Measurements from ENCODE around the gene CARMIL1. TPM values are rescaled to one million over a fixed set of nuclear protein-coding genes. Genes with fewer than 3 reads are reported as not detected.

The CARMIL1 gene
- total and polyA plus RNA-seq, 2 of the 8 experiments (the other 6 are each of a cell fraction or from before 2014, with no cell fraction given): 20.3 to 40.4 TPM

DNA sequence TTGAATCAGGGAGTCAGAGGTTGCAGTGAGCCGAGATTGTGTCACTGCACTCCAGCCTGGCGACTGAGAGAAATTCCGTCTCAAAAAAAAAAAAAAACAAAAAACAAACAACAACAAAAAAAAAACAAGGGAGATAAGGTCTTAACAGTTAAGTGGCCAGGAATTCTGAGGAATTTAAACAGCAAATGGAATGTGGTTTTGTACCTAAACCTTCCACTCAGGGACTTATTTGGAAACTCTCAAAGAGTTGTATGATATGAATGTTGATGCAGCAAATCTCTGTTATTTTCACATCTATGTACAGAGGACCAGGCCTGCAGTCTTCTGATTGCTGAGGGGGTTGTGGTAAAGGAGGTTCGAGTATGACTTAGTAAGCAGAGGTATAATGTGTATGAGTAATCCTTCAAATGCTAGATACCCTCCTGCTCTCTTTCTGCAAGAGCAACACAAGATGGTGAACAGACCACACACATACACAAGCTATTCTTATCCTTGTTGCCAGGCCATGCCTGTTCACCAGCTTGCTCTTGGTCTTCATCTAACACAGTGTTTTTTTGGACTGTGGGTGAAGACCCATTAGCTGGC lies 197.9 kb downstream of the CARMIL1 start (continued):
- TF ChIP-seq, protein P1, sequence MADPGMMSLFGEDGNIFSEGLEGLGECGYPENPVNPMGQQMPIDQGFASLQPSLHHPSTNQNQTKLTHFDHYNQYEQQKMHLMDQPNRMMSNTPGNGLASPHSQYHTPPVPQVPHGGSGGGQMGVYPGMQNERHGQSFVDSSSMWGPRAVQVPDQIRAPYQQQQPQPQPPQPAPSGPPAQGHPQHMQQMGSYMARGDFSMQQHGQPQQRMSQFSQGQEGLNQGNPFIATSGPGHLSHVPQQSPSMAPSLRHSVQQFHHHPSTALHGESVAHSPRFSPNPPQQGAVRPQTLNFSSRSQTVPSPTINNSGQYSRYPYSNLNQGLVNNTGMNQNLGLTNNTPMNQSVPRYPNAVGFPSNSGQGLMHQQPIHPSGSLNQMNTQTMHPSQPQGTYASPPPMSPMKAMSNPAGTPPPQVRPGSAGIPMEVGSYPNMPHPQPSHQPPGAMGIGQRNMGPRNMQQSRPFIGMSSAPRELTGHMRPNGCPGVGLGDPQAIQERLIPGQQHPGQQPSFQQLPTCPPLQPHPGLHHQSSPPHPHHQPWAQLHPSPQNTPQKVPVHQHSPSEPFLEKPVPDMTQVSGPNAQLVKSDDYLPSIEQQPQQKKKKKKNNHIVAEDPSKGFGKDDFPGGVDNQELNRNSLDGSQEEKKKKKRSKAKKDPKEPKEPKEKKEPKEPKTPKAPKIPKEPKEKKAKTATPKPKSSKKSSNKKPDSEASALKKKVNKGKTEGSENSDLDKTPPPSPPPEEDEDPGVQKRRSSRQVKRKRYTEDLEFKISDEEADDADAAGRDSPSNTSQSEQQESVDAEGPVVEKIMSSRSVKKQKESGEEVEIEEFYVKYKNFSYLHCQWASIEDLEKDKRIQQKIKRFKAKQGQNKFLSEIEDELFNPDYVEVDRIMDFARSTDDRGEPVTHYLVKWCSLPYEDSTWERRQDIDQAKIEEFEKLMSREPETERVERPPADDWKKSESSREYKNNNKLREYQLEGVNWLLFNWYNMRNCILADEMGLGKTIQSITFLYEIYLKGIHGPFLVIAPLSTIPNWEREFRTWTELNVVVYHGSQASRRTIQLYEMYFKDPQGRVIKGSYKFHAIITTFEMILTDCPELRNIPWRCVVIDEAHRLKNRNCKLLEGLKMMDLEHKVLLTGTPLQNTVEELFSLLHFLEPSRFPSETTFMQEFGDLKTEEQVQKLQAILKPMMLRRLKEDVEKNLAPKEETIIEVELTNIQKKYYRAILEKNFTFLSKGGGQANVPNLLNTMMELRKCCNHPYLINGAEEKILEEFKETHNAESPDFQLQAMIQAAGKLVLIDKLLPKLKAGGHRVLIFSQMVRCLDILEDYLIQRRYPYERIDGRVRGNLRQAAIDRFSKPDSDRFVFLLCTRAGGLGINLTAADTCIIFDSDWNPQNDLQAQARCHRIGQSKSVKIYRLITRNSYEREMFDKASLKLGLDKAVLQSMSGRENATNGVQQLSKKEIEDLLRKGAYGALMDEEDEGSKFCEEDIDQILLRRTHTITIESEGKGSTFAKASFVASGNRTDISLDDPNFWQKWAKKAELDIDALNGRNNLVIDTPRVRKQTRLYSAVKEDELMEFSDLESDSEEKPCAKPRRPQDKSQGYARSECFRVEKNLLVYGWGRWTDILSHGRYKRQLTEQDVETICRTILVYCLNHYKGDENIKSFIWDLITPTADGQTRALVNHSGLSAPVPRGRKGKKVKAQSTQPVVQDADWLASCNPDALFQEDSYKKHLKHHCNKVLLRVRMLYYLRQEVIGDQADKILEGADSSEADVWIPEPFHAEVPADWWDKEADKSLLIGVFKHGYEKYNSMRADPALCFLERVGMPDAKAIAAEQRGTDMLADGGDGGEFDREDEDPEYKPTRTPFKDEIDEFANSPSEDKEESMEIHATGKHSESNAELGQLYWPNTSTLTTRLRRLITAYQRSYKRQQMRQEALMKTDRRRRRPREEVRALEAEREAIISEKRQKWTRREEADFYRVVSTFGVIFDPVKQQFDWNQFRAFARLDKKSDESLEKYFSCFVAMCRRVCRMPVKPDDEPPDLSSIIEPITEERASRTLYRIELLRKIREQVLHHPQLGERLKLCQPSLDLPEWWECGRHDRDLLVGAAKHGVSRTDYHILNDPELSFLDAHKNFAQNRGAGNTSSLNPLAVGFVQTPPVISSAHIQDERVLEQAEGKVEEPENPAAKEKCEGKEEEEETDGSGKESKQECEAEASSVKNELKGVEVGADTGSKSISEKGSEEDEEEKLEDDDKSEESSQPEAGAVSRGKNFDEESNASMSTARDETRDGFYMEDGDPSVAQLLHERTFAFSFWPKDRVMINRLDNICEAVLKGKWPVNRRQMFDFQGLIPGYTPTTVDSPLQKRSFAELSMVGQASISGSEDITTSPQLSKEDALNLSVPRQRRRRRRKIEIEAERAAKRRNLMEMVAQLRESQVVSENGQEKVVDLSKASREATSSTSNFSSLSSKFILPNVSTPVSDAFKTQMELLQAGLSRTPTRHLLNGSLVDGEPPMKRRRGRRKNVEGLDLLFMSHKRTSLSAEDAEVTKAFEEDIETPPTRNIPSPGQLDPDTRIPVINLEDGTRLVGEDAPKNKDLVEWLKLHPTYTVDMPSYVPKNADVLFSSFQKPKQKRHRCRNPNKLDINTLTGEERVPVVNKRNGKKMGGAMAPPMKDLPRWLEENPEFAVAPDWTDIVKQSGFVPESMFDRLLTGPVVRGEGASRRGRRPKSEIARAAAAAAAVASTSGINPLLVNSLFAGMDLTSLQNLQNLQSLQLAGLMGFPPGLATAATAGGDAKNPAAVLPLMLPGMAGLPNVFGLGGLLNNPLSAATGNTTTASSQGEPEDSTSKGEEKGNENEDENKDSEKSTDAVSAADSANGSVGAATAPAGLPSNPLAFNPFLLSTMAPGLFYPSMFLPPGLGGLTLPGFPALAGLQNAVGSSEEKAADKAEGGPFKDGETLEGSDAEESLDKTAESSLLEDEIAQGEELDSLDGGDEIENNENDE (IDR thresholded peaks at IDR 0.05; ENCODE audit: insufficient replicate concordance, low read length): no peak
- no peak for TF ChIP-seq RNF2 (IDR thresholded peaks at IDR 0.05; ENCODE audit: borderline replicate concordance, low read depth, low read length, missing control alignments, poor library complexity, severe bottlenecking)
- no peak for TF ChIP-seq CREB1 (IDR thresholded peaks at IDR 0.05)
- no peak for TF ChIP-seq BACH1 (IDR thresholded peaks at IDR 0.05; ENCODE audit: low read length)

Data from H1 (cell line).